GM21390 (cell line): Measurements from ENCODE around the gene FAM171A1.
"Not testable (repeated sequence)": the region's sequence is repeated elsewhere in the genome, so short reads cannot be mapped to it uniquely, and the experiment has no call there.

Experiments
- ATAC-seq: cut with Tn5 transposase; IDR thresholded peaks from one replicate; pipeline ENCODE4 v1.9.1; 2021; ENCODE audit not compliant: unreplicated experiment

The FAM171A1 gene

GRCh38 chr10:15293862-15294842, 76.9 kb downstream of the FAM171A1 start:
- no peak for ATAC-seq

GRCh38 chr10:15290671-15291070, 80.4 kb downstream of the FAM171A1 start:
- no peak for ATAC-seq

DNA sequence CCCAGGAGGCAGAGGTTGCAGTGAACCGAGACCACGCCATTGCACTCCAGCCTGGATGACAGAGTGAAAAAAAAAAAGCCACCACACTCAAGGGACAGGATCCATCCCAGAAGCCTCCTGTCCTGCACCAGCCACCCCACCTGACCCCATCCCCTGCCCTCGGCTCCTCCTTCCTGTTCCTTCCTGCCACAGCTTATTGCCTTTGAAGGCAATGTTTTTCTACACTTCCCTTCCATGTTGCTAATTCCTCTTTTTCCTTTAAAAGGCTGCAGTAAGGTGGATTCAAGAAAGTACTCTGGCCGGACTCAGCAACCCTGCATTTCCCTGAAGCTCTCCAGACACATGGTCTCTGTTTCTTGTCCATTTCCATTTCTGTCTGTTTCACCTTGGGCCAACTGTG, 80.9 kb downstream of the FAM171A1 start:
- no peak for ATAC-seq

DNA sequence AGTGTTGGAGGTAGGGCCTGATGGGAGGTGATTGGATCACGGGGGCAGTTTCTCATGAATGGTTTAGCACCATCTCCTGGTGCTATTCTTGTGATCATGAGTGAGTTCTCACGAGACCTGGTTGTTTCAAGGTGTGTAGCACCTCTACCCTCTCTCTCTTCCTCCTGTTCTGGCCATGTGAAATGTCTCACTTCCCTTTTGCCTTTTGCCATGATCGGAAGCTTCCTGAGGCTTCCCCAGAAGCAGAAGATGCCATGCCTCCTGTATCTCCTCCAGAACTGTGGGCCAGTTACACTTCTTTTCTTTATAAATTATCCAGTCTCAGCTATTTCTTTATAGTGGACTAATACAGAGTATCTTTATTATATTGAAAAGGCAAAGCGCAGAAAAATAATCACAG, 90.1 kb downstream of the FAM171A1 start:
- no peak for ATAC-seq

DNA sequence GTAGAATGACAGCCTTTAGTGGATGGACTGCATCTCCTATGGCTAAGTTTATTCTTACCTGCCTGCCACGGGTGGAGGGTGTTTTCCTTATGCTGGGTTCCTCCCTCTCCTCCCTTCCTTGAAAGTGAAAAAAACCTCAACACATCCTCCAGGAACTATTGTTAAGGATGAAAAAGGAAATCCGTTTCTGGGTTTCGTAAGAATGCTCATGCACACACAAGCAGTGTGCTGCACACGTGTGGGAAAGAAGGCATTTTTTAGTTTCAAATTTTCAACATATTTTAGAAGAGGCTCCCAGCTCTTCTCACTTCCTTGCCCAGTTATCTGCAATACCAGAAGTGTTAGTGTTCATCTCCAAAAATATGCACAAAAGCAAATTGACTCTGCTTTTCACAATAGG, 90.6 kb downstream of the FAM171A1 start:
- no peak for ATAC-seq

- no peak for ATAC-seq
These were observed 91.9 kb downstream of the FAM171A1 start for GRCh38 chr10:15279236-15279635.

GRCh38 chr10:15278786-15279185, 92.3 kb downstream of the FAM171A1 start:
- ATAC-seq = no peak

GRCh38 chr10:15276039-15276438, 95.0 kb downstream of the FAM171A1 start:
- not testable (repeated sequence) for ATAC-seq

GRCh38 chr10:15269838-15270237, 101.3 kb downstream of the FAM171A1 start:
- not testable (repeated sequence) for ATAC-seq

DNA sequence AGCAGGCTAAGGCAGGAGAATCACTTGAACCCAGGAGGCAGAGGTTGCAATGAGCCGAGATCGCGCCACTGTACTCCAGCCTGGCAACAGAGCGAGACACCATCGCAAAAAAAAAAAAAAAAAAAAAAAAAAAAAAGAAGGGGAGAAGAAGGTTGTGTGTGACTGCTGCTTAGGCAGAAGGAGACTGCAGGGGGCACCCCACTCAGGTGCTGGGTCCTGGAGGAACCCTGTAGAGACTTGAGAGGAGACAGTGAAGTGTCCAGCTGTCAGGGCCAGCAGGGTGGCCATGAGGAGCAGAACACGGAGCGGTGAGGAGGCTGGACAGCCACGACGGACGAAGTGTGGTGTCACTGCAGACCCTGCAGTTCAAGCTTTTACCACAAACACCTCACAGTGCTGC, 103.6 kb downstream of the FAM171A1 start:
- no peak for ATAC-seq

- ATAC-seq = no peak
These were observed 105.0 kb downstream of the FAM171A1 start for GRCh38 chr10:15266117-15266516.

- no peak for ATAC-seq
These were observed 105.5 kb downstream of the FAM171A1 start for GRCh38 chr10:15265558-15265957.

DNA sequence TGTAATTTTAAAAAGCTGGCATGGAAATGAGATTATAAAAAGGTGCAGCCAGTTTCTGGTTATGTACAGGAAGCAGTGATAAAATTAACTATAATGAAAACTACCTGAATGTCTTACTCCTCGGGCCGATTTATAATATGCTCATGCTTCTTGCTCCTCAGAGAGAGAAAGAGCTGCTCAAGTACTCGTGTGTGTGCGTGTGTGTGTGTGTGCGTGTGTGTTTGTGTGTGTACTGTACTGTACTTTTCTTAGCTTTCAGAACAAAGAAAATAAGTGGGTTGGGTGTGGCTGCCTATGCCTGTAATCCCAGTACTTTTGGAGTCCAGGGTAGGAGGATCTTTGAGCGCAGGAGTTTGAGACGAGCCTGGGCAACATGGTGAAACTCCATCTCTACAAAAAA, 106.0 kb downstream of the FAM171A1 start:
- ATAC-seq = no peak

- no peak for ATAC-seq
These were observed 107.3 kb downstream of the FAM171A1 start for GRCh38 chr10:15263657-15264323.

GRCh38 chr10:15262036-15262713, 108.9 kb downstream of the FAM171A1 start:
- no peak for ATAC-seq

GRCh38 chr10:15259136-15259535, 112.0 kb downstream of the FAM171A1 start:
- ATAC-seq = no peak

DNA sequence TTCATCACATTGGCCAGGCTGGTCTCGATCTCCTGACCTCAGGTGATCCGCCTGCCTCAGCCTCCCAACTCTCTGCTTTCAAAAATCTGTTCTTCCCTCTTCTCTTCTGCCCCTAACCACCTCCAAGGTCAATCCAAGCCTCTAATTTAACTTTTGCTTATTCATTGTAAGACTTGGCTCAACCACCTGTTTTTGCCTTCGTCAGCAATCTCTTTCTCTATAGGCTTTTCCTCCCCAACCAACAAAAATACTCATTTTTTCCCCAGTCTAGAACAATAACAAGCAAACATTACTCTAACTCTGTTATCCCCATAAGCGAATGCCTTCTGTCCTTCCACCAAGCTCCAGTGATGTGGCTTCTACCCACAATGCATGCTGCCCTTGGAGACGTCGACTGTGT, 112.8 kb downstream of the FAM171A1 start:
- ATAC-seq = no peak

DNA sequence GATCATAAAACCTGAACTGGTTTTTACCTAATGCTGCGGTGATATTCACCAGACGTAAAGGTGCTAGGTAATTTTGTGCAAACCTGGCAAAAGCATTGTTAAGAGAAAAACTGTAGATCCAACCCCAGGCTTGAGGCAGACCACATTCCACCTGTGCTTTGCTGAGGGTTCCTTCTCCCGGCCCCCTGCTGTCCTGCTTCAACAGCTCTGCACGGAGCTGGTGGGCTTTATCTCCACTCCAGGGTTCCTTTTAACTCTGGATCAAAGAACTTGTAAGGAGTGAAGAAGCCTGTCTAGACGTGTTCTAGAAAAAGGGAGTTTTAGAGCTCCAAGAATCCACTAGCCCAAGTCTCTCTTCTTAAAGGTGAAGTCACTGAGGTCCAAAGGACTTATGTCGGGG, 115.1 kb downstream of the FAM171A1 start:
- no peak for ATAC-seq

DNA sequence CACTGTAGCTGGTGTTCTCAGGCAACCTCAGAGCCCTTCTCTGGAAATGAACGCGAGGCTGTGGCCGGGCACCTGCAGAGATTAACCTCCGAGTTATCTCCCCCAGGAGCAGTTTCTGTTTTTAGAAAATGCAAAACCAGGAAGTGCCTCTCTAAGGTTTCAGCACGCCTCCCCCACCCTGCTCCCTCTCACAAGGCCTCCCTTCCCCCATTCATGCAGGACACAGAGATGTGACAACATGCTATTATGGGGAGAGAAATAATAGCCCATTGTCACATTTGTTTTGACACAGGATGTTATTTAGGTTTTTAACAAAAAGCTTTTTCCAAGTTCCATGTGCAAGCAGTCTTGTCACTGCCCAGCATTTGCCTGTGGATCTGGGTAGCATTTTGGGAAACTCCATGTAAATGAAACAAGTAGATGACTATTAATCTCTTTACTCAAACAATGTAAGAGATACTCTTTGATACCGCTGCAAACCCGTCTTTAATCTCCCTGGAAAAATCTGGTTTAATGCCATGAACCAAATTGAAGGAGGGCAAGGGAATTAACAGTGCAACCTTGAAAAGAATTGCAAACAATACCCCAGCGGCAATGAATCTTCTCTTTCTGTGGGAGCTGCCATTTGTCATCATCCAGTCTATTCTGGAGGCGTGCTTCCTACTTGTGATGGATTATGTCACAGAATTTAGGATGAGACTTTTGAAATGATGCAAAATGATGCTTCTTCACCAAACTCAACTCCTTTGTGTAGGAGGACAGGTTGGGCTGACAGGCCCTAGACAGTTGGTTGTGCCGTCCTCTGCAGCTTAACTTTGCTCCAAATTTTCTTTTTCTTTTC, 116.1 kb downstream of the FAM171A1 start:
- ATAC-seq = no peak

DNA sequence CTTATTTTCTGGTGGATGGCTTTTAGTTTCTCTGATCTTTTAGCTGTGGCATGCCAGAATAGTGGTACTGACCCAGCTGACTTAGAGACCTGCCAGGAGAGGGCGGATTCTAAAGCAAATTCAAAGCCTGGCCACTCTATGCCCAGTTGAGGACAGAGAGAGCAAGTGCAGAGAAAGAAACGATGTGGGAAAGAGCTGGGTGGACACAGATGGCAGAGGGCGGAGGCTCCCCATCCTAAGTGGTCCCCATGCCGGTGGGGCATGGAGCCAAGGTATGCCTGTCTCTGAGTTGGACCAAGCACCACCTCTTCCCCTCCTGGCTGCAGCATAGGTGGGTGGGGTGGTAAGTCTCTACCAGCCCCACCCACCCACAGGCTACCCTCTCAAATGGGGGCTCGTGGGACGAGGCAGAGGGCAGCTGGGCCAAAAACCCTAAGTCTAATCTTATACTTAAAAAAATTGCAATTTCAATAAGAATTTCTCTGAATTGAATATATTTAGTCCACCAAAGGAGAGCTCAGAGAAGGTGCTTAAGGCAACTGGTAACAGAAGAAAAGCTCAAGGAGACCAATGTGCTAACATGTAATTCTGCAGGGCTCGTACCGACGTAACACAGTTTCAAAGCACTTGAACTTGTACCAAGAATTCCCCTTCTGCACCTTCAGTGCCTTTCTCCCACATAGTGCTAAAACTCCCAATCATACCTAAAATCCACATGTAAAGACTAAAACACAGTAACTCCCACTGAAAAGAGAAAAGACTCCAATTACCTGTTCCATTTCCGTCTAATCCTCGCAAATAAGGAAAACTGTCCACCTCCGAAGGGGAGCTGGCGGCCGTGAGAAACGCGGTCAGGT, 116.9 kb downstream of the FAM171A1 start:
- ATAC-seq = no peak
